Measurements from ENCODE around the gene ZNF282. TPM values are rescaled to one million over a fixed set of nuclear protein-coding genes. Genes with fewer than 3 reads are reported as not detected.

The ZNF282 gene
- 19.0 to 27.2 TPM (median 24.8 TPM) in 5 replicates for total RNA-seq (2022; extraction: Qiagen RNA extraction)

DNA sequence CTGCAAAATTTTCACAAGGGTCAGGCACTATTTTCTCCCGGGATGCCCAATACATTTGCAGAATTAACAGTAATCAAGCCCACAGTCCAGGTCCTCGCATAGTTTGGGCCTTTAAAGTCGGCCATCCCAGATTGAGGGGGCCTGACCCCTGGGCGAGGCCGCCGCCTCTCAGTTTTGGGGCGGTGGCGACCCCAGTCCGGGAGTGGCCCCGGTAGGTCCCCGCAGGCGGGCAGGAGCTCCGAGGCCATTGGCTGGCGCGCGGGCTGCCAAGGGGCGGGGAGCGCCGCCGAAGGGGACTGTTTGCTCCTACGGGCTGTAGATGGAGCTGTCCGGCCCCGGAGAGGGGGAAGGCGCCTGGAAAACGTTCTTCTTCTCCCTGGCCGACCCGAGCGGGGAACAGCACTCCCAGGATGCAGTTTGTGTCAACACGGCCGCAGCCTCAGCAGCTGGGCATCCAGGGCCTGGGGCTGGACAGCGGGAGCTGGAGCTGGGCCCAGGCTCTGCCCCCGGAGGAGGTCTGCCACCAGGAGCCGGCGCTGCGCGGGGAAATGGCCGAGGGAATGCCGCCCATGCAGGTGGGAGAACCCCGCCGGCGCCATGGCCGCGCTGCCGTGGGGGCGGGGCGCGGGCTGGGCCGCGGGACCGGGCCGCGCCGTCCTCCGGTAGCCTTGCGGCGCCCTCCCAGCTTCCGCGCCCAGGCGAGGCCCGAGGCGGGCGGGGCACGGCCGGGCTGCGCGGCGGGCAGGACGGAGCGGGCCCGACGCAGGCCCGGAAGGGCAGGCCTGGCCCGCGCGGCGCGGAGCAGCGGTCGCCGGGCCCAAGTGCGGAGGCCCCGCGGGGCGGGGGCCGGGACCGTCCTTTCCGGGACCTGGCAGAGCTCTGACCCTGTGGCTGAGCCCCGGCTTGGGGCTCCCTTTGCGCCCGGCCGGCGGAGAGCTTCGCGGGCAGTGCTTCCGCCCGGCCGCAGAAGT is at the start of gene ZNF282:
ZNF282 (plus strand) TSS at position 367 of the 971 bp plus-strand sequence; CDS start at position 411, 44 bp downstream.

GRCh38 chr7:149147072-149147751 is 48.1 kb upstream of the ZNF282 start, which contains the start of gene ZNF398:
Gene ZNF398 (plus strand): TSS chr7:149147453. CDS start chr7:149147743, 290 bp downstream.

GRCh38 chr7:149239345-149240143 is 44.2 kb downstream of the ZNF282 start, which contains the start of gene ZNF212:
Gene ZNF212 (plus strand): TSS chr7:149239651. CDS start chr7:149239779, 128 bp downstream.

GRCh38 chr7:149261829-149262617 is 66.7 kb downstream of the ZNF282 start, which contains the start of gene ZNF783:
Gene ZNF783 (plus strand): TSS chr7:149262196. CDS start chr7:149262334, 138 bp downstream.

Other genes starting within 250 kb of the ZNF282 start
- 163 to 183 TPM (median 176 TPM) in 5 replicates for gene PDIA4, start 167.0 kb upstream of the ZNF282 start, total RNA-seq (2022; extraction: Qiagen RNA extraction)
- 5.7 to 6.9 TPM (median 6.6 TPM) in 5 replicates for gene ZNF786, start 104.8 kb upstream of the ZNF282 start, total RNA-seq (2022; extraction: Qiagen RNA extraction)
- gene ZNF425, start 69.2 kb upstream of the ZNF282 start, total RNA-seq (2022; extraction: Qiagen RNA extraction), result 0.94 to 1.6 TPM (median 1.3 TPM) in 5 replicates
- gene ZNF398, start 48.1 kb upstream of the ZNF282 start, total RNA-seq (2022; extraction: Qiagen RNA extraction), result 7.9 to 11.2 TPM (median 9.3 TPM) in 5 replicates
- 10.5 to 11.3 TPM (median 10.7 TPM) in 5 replicates for gene ZNF212, start 44.1 kb downstream of the ZNF282 start, total RNA-seq (2022; extraction: Qiagen RNA extraction)
- gene ZNF783, start 66.7 kb downstream of the ZNF282 start, total RNA-seq (2022; extraction: Qiagen RNA extraction), result 4.9 to 6.7 TPM (median 6.3 TPM) in 5 replicates